ENCODE data around the gene GRWD1. TPM values are rescaled to one million over a fixed set of nuclear protein-coding genes. Genes with fewer than 3 reads are reported as not detected.

GRWD1 gene
- total and polyA plus RNA-seq, 10 of the 15 experiments (the other 5 are each of a cell fraction or from before 2014, with no cell fraction given) = 1.4 to 103 (median 30.7) TPM

DNA sequence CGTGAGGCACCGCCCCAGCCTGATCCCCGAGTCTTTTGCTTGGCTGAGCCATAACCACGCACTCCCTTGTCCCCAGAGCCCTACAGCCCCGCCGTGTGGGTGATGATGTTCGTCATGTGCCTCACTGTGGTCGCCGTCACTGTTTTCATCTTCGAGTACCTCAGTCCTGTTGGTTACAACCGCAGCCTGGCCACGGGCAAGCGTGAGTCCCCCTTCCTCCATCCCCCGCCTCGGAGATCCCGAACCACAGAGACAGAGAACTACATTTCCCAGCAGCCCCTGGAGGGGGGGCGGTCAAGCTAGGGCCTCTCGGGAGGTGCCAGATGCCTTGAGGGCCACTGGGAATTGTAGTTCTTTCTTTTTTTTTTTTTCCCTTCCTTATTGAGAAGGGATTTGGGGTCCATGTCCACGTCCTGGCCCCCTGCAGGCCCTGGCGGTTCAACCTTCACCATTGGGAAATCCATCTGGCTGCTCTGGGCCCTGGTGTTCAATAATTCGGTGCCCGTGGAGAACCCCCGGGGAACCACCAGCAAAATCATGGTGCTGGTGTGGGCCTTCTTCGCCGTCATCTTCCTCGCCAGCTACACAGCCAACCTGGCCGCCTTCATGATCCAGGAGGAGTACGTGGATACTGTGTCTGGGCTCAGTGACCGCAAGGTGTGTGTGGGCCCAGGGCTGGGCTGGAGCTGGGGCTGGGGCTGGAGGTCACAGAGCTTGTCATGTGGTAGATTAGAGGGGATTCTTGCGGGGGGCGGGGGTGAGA is 26.4 kb upstream of the GRWD1 start (continued):
- TF ChIP-seq SMC3 (IDR thresholded peaks at IDR 0.05; ENCODE audit: borderline replicate concordance, low read length) (no peak), ATF7 (IDR thresholded peaks at IDR 0.05; ENCODE audit: low read depth) (no peak), EP300 (IDR thresholded peaks at IDR 0.05; ENCODE audit: borderline replicate concordance in 1 of 2, control insufficient read depth in 1 of 2, low read depth in 2 of 2, low read length in 2 of 2) (0 out of 4 replicates have a peak, but pooled peaks of 1 of the 2 experiments have one; percentile 40), RFX5 (IDR thresholded peaks at IDR 0.05; ENCODE audit: low read depth, low read length) (no peak), MEF2B (IDR thresholded peaks at IDR 0.05; ENCODE audit: partially characterized antibody, poor library complexity, severe bottlenecking) (peak; percentile 71), POLR2AphosphoS2 (IDR thresholded peaks at IDR 0.05; ENCODE audit: low read depth, low read length) (no peak), ZNF384 (IDR thresholded peaks at IDR 0.05; ENCODE audit: borderline replicate concordance, low read depth, low read length) (peak; percentile 79), FOS (IDR thresholded peaks at IDR 0.05; ENCODE audit: borderline replicate concordance, extremely low read depth, insufficient read length) (no peak), IRF4 (IDR thresholded peaks at IDR 0.05; ENCODE audit: low read depth, low read length) (no peak), NFYB (IDR thresholded peaks at IDR 0.05; ENCODE audit: insufficient read depth, low read depth, low read length) (no peak), POLR2A (IDR thresholded peaks at IDR 0.05; ENCODE audit: low read depth, low read length) (no peak), CBX3 (IDR thresholded peaks at IDR 0.05; ENCODE audit: borderline replicate concordance, low read depth) (no peak), SIX5 (IDR thresholded peaks at IDR 0.05; ENCODE audit: low read depth, low read length, severe bottlenecking) (peak; percentile 100), HDGF (IDR thresholded peaks at IDR 0.05) (peak; percentile 45; the same call in 1 of the 2 replicates), SUZ12 (IDR thresholded peaks at IDR 0.05; ENCODE audit: unreplicated experiment) (no peak), KAT2A (conservative IDR thresholded peaks at IDR 0.05; ENCODE audit: control insufficient read depth, low read depth, low read length) (no peak), JUND (IDR thresholded peaks at IDR 0.05; ENCODE audit: low read depth, low read length) (no peak), BHLHE40 (IDR thresholded peaks at IDR 0.05; ENCODE audit: borderline replicate concordance in 1 of 2, low read depth in 2 of 2, low read length in 1 of 2) (peak; percentile 84 to 93), RUNX3 (IDR thresholded peaks at IDR 0.05; ENCODE audit: low read length) (peak; percentile 84)
- TF ChIP-seq, protein P1, sequence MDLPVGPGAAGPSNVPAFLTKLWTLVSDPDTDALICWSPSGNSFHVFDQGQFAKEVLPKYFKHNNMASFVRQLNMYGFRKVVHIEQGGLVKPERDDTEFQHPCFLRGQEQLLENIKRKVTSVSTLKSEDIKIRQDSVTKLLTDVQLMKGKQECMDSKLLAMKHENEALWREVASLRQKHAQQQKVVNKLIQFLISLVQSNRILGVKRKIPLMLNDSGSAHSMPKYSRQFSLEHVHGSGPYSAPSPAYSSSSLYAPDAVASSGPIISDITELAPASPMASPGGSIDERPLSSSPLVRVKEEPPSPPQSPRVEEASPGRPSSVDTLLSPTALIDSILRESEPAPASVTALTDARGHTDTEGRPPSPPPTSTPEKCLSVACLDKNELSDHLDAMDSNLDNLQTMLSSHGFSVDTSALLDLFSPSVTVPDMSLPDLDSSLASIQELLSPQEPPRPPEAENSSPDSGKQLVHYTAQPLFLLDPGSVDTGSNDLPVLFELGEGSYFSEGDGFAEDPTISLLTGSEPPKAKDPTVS (IDR thresholded peaks at IDR 0.05; ENCODE audit: low read depth, low read length) = no peak
- TF ChIP-seq, protein P2, sequence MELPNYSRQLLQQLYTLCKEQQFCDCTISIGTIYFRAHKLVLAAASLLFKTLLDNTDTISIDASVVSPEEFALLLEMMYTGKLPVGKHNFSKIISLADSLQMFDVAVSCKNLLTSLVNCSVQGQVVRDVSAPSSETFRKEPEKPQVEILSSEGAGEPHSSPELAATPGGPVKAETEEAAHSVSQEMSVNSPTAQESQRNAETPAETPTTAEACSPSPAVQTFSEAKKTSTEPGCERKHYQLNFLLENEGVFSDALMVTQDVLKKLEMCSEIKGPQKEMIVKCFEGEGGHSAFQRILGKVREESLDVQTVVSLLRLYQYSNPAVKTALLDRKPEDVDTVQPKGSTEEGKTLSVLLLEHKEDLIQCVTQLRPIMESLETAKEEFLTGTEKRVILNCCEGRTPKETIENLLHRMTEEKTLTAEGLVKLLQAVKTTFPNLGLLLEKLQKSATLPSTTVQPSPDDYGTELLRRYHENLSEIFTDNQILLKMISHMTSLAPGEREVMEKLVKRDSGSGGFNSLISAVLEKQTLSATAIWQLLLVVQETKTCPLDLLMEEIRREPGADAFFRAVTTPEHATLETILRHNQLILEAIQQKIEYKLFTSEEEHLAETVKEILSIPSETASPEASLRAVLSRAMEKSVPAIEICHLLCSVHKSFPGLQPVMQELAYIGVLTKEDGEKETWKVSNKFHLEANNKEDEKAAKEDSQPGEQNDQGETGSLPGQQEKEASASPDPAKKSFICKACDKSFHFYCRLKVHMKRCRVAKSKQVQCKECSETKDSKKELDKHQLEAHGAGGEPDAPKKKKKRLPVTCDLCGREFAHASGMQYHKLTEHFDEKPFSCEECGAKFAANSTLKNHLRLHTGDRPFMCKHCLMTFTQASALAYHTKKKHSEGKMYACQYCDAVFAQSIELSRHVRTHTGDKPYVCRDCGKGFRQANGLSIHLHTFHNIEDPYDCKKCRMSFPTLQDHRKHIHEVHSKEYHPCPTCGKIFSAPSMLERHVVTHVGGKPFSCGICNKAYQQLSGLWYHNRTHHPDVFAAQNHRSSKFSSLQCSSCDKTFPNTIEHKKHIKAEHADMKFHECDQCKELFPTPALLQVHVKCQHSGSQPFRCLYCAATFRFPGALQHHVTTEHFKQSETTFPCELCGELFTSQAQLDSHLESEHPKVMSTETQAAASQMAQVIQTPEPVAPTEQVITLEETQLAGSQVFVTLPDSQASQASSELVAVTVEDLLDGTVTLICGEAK (IDR thresholded peaks at IDR 0.05; ENCODE audit: borderline replicate concordance) = peak; percentile 57; the same call in 1 of the 2 replicates
- TF ChIP-seq, protein P3, sequence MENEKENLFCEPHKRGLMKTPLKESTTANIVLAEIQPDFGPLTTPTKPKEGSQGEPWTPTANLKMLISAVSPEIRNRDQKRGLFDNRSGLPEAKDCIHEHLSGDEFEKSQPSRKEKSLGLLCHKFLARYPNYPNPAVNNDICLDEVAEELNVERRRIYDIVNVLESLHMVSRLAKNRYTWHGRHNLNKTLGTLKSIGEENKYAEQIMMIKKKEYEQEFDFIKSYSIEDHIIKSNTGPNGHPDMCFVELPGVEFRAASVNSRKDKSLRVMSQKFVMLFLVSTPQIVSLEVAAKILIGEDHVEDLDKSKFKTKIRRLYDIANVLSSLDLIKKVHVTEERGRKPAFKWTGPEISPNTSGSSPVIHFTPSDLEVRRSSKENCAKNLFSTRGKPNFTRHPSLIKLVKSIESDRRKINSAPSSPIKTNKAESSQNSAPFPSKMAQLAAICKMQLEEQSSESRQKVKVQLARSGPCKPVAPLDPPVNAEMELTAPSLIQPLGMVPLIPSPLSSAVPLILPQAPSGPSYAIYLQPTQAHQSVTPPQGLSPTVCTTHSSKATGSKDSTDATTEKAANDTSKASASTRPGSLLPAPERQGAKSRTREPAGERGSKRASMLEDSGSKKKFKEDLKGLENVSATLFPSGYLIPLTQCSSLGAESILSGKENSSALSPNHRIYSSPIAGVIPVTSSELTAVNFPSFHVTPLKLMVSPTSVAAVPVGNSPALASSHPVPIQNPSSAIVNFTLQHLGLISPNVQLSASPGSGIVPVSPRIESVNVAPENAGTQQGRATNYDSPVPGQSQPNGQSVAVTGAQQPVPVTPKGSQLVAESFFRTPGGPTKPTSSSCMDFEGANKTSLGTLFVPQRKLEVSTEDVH (IDR thresholded peaks at IDR 0.05; ENCODE audit: low read depth, partially characterized antibody) = no peak

Measured in GM12878 (cell line).